Pulmonary artery endothelial cell (primary cell): ENCODE results near the gene C2orf76. TPM values are rescaled to one million over a fixed set of nuclear protein-coding genes. Genes with fewer than 3 reads are reported as not detected.

ENCODE experiments used
- DNase-seq: peaks from one replicate; pipeline ENCODE4 v3.0.0-alpha.2; 2011; ENCODE audit warnings: low read depth, low spot score
- total RNA-seq: library from RNA; depleted of rRNA; stranded (reverse); fragments of >200 nt; gene quantifications from 2 replicates; pipeline ENCODE4 v1.2.3, GENCODE V29; 2014

The C2orf76 gene
- total RNA-seq, 1 donor from 2014 or later, result 10.4 TPM

GRCh38 chr2:119338272-119338671 lies 28.4 kb downstream of the C2orf76 start:
- no peak for DNase-seq

- DNase-seq, result no peak
These were observed 28.9 kb downstream of the C2orf76 start for GRCh38 chr2:119337749-119338148.

- no peak for DNase-seq
These were observed 32.8 kb downstream of the C2orf76 start for GRCh38 chr2:119333833-119334232.

- no peak for DNase-seq
These were observed 33.3 kb downstream of the C2orf76 start for GRCh38 chr2:119333360-119333759.

GRCh38 chr2:119332953-119333352 lies 33.7 kb downstream of the C2orf76 start:
- DNase-seq, result no peak

GRCh38 chr2:119327431-119327830 lies 39.2 kb downstream of the C2orf76 start:
- DNase-seq, result no peak

GRCh38 chr2:119326938-119327337 lies 39.7 kb downstream of the C2orf76 start:
- DNase-seq, result no peak

- no peak for DNase-seq
These were observed 41.9 kb downstream of the C2orf76 start for GRCh38 chr2:119324685-119325270.

- DNase-seq, result no peak
These were observed 43.2 kb downstream of the C2orf76 start for GRCh38 chr2:119323459-119323858.

GRCh38 chr2:119319593-119319992 lies 47.0 kb downstream of the C2orf76 start:
- DNase-seq, result no peak

GRCh38 chr2:119317554-119317953 lies 49.1 kb downstream of the C2orf76 start:
- DNase-seq, result no peak

- no peak for DNase-seq
These were observed 50.6 kb downstream of the C2orf76 start for GRCh38 chr2:119316066-119316465.

GRCh38 chr2:119315241-119315925 lies 51.3 kb downstream of the C2orf76 start:
- no peak for DNase-seq

- DNase-seq, result no peak
These were observed 54.8 kb downstream of the C2orf76 start for GRCh38 chr2:119311831-119312230.

GRCh38 chr2:119311371-119311770 lies 55.3 kb downstream of the C2orf76 start:
- DNase-seq, result no peak

GRCh38 chr2:119308793-119309330 lies 57.8 kb downstream of the C2orf76 start:
- no peak for DNase-seq

- no peak for DNase-seq
These were observed 59.1 kb downstream of the C2orf76 start for GRCh38 chr2:119307419-119308140.

GRCh38 chr2:119306196-119306590 lies 60.4 kb downstream of the C2orf76 start:
- no peak for DNase-seq

- DNase-seq, result no peak
These were observed 61.0 kb downstream of the C2orf76 start for GRCh38 chr2:119305497-119306195.

- no peak for DNase-seq
These were observed 61.8 kb downstream of the C2orf76 start for GRCh38 chr2:119304847-119305246.

- DNase-seq, result no peak
These were observed 65.2 kb downstream of the C2orf76 start for GRCh38 chr2:119301413-119301812.
